ENCODE results near the gene NOX3. TPM values are rescaled to one million over a fixed set of nuclear protein-coding genes. Genes with fewer than 3 reads are reported as not detected.

NOX3 gene
- total RNA-seq, 2 experiments from 2014 or later: not detected

GRCh38 chr6:155419161-155419560 lies 36.5 kb downstream of the NOX3 start:
- Mint-ChIP-seq H3K4me1 (ENCODE audit: low read depth) (peaks cover 58% of the 10 kb centered on the region), H3K4me3 (no peak overlapping the region), H3K27me3 (no peaks in the 10 kb centered on the region), H3K36me3 (no peaks in the 10 kb centered on the region), H3K9me3 (peaks cover 2% of the 10 kb centered on the region), H3K27ac (peak overlapping the region; percentile 98)
- peak; percentile 21 for DNase-seq
- CTCF ChIA-PET: interaction anchor here (1.1 to 2.4 kb wide), 4 partner anchors 11 to 105 kb away, joined by 3 to 6 read pairs (median 4); no protein-coding TSS in a partner anchor
- intact Hi-C loops (cut with micrococcal nuclease): loop anchor here (2.0 to 10.0 kb wide), 7 partner anchors 86 to 1688 kb away; partner anchors contain the start of gene SCAF8
- POLR2A ChIA-PET: interaction anchor here (1.8 to 2.1 kb wide), 3 partner anchors 104 to 106 kb away, joined by 8 to 12 read pairs (median 12); no protein-coding TSS in a partner anchor

GRCh38 chr6:155418017-155418761 lies 37.5 kb downstream of the NOX3 start:
- H3K9me3 Mint-ChIP-seq: peaks cover 2% of the 10 kb centered on the region
- intact Hi-C loops (cut with micrococcal nuclease): loop anchor here (1.0 to 10.0 kb wide), 17 partner anchors 27 to 1689 kb away; partner anchors contain the start of genes SCAF8 and TFB1M
- POLR2A ChIA-PET: interaction anchor here (1.2 to 2.1 kb wide), 6 partner anchors 15 to 210 kb away, joined by 3 to 12 read pairs (median 6); no protein-coding TSS in a partner anchor

GRCh38 chr6:155417454-155417853 lies 38.2 kb downstream of the NOX3 start:
- ChIA-PET CTCF (interaction anchor here (0.9 to 2.4 kb wide), 6 partner anchors 78 to 111 kb away, joined by 3 to 6 read pairs (median 4); no protein-coding TSS in a partner anchor), POLR2A (interaction anchor here (1.4 to 2.1 kb wide), 5 partner anchors 16 to 106 kb away, joined by 3 to 12 read pairs (median 8); no protein-coding TSS in a partner anchor)
- Mint-ChIP-seq H3K27ac (peak overlapping the region; percentile 98), H3K27me3 (no peaks in the 10 kb centered on the region), H3K9me3 (peaks cover 2% of the 10 kb centered on the region), H3K4me3 (peak overlapping the region; percentile 38), H3K36me3 (no peaks in the 10 kb centered on the region), H3K4me1 (ENCODE audit: low read depth) (peaks cover 55% of the 10 kb centered on the region)
- DNase-seq: no peak
- intact Hi-C loops (cut with micrococcal nuclease): loop anchor here (10.0 kb wide), 3 partner anchors 683 to 1173 kb away; partner anchors contain the start of gene SCAF8

More at GRCh38 chr6:155418017-155418761, 37.5 kb downstream of the NOX3 start:
- peak; percentile 87 for DNase-seq
- H3K4me3 Mint-ChIP-seq: peak overlapping the region; percentile 38
- no peaks in the 10 kb centered on the region for H3K27me3 Mint-ChIP-seq
- CTCF ChIA-PET: interaction anchor here (0.9 to 2.4 kb wide), 9 partner anchors 10 to 111 kb away, joined by 3 to 6 read pairs (median 4); no protein-coding TSS in a partner anchor
- H3K27ac Mint-ChIP-seq: peak overlapping the region; percentile 98
- H3K4me1 Mint-ChIP-seq (ENCODE audit: low read depth): peaks cover 55% of the 10 kb centered on the region
- H3K36me3 Mint-ChIP-seq: no peaks in the 10 kb centered on the region

- H3K4me3 Mint-ChIP-seq: no peak overlapping the region
- H3K4me1 Mint-ChIP-seq (ENCODE audit: low read depth): peaks cover 44% of the 10 kb centered on the region
- no peak for DNase-seq
- POLR2A ChIA-PET: no interaction called here
- intact Hi-C loops (cut with micrococcal nuclease): loop anchor here (10.0 kb wide), 3 partner anchors 681 to 1171 kb away; partner anchors contain the start of gene SCAF8
- no peaks in the 10 kb centered on the region for H3K27me3 Mint-ChIP-seq
- no peaks in the 10 kb centered on the region for H3K36me3 Mint-ChIP-seq
- CTCF ChIA-PET: no interaction called here
- H3K9me3 Mint-ChIP-seq: peaks cover 2% of the 10 kb centered on the region
- no peak overlapping the region for H3K27ac Mint-ChIP-seq
Observed at GRCh38 chr6:155415953-155416352, 39.7 kb downstream of the NOX3 start.

GRCh38 chr6:155414049-155414448 lies 41.6 kb downstream of the NOX3 start:
- Mint-ChIP-seq H3K9me3 (no peaks in the 10 kb centered on the region), H3K4me1 (ENCODE audit: low read depth) (peaks cover 28% of the 10 kb centered on the region), H3K4me3 (no peak overlapping the region), H3K27me3 (no peaks in the 10 kb centered on the region), H3K36me3 (no peaks in the 10 kb centered on the region), H3K27ac (no peak overlapping the region)
- no peak for DNase-seq
- ChIA-PET CTCF (no interaction called here), POLR2A (no interaction called here)
- intact Hi-C loops (cut with micrococcal nuclease): loop anchor here (10.0 kb wide), 3 partner anchors 679 to 1169 kb away; partner anchors contain the start of gene SCAF8

GRCh38 chr6:155412335-155412734 lies 43.3 kb downstream of the NOX3 start:
- Mint-ChIP-seq H3K27me3 (no peaks in the 10 kb centered on the region), H3K4me3 (no peak overlapping the region), H3K4me1 (ENCODE audit: low read depth) (peaks cover 10% of the 10 kb centered on the region), H3K36me3 (no peaks in the 10 kb centered on the region), H3K27ac (no peak overlapping the region), H3K9me3 (no peaks in the 10 kb centered on the region)
- DNase-seq: no peak
- POLR2A ChIA-PET: no interaction called here
- CTCF ChIA-PET: interaction anchor here (0.6 to 1.1 kb wide), 2 partner anchors 43 to 737 kb away, joined by 3 read pairs; no protein-coding TSS in a partner anchor
- intact Hi-C loops (cut with micrococcal nuclease): loop anchor here (10.0 kb wide), 3 partner anchors 678 to 1168 kb away; partner anchors contain the start of gene SCAF8

GRCh38 chr6:155411154-155412052 lies 44.2 kb downstream of the NOX3 start:
- DNase-seq: no peak
- Mint-ChIP-seq H3K27me3 (no peaks in the 10 kb centered on the region), H3K4me1 (ENCODE audit: low read depth) (peaks cover 5% of the 10 kb centered on the region), H3K36me3 (no peaks in the 10 kb centered on the region), H3K9me3 (no peaks in the 10 kb centered on the region), H3K27ac (no peak overlapping the region), H3K4me3 (no peak overlapping the region)
- ChIA-PET CTCF (interaction anchor here (0.6 kb wide), 1 partner anchor 42 kb away, joined by 3 read pairs; no protein-coding TSS in a partner anchor), POLR2A (no interaction called here)
- intact Hi-C loops (cut with micrococcal nuclease): loop anchor here (10.0 kb wide), 3 partner anchors 677 to 1167 kb away; partner anchors contain the start of gene SCAF8

- ChIA-PET POLR2A (no interaction called here), CTCF (no interaction called here)
- Mint-ChIP-seq H3K27ac (no peak overlapping the region), H3K27me3 (no peaks in the 10 kb centered on the region), H3K9me3 (no peaks in the 10 kb centered on the region), H3K4me1 (ENCODE audit: low read depth) (no peaks in the 10 kb centered on the region), H3K4me3 (no peak overlapping the region), H3K36me3 (no peaks in the 10 kb centered on the region)
- no peak for DNase-seq
- intact Hi-C loops (cut with micrococcal nuclease): no loop called here
Observed at GRCh38 chr6:155409391-155409790, 46.2 kb downstream of the NOX3 start.

- Mint-ChIP-seq H3K27ac (no peak overlapping the region), H3K4me1 (ENCODE audit: low read depth) (no peaks in the 10 kb centered on the region), H3K36me3 (no peaks in the 10 kb centered on the region), H3K4me3 (no peak overlapping the region), H3K27me3 (no peaks in the 10 kb centered on the region), H3K9me3 (no peaks in the 10 kb centered on the region)
- intact Hi-C loops (cut with micrococcal nuclease): no loop called here
- no peak for DNase-seq
- CTCF ChIA-PET: interaction anchor here (1.5 kb wide), 1 partner anchor 10 kb away, joined by 4 read pairs; no protein-coding TSS in a partner anchor
- POLR2A ChIA-PET: no interaction called here
Observed at GRCh38 chr6:155408981-155409380, 46.7 kb downstream of the NOX3 start.

- CTCF ChIA-PET: interaction anchor here (1.5 kb wide), 1 partner anchor 10 kb away, joined by 4 read pairs; no protein-coding TSS in a partner anchor
- POLR2A ChIA-PET: no interaction called here
- no peaks in the 10 kb centered on the region for H3K4me1 Mint-ChIP-seq (ENCODE audit: low read depth)
- H3K27ac Mint-ChIP-seq: no peak overlapping the region
- H3K27me3 Mint-ChIP-seq: no peaks in the 10 kb centered on the region
- no peak overlapping the region for H3K4me3 Mint-ChIP-seq
- H3K9me3 Mint-ChIP-seq: no peaks in the 10 kb centered on the region
- intact Hi-C loops (cut with micrococcal nuclease): no loop called here
- DNase-seq: no peak
- H3K36me3 Mint-ChIP-seq: no peaks in the 10 kb centered on the region
Observed at GRCh38 chr6:155408231-155408630, 47.4 kb downstream of the NOX3 start.

GRCh38 chr6:155406801-155407200 lies 48.8 kb downstream of the NOX3 start:
- DNase-seq: no peak
- H3K4me3 Mint-ChIP-seq: no peak overlapping the region
- CTCF ChIA-PET: interaction anchor here (0.6 kb wide), 2 partner anchors 80 to 472 kb away, joined by 3 read pairs; no protein-coding TSS in a partner anchor
- intact Hi-C loops (cut with micrococcal nuclease): no loop called here
- POLR2A ChIA-PET: no interaction called here
- no peaks in the 10 kb centered on the region for H3K27me3 Mint-ChIP-seq
- H3K9me3 Mint-ChIP-seq: no peaks in the 10 kb centered on the region
- no peak overlapping the region for H3K27ac Mint-ChIP-seq
- no peaks in the 10 kb centered on the region for H3K4me1 Mint-ChIP-seq (ENCODE audit: low read depth)
- no peaks in the 10 kb centered on the region for H3K36me3 Mint-ChIP-seq

Data from activated CD4-positive, alpha-beta memory T cell treated with anti-CD3 and anti-CD28 coated beads for 36 hours (primary cell).